IPS-15b (cell line): ENCODE results near the gene ABHD17A.

Experiments
- H3K27me3 ChIP-seq: one replicate; pipeline ENCODE4 v1.6.1; 2013; ENCODE audit warnings: low read length; ENCODE audit not compliant: control insufficient read depth, insufficient read depth
- H3K36me3 ChIP-seq: one replicate; pipeline ENCODE4 v1.6.1; 2013; ENCODE audit warnings: low read length; ENCODE audit not compliant: control insufficient read depth, insufficient read depth
- H3K4me1 ChIP-seq: one replicate; pipeline ENCODE4 v1.6.1; 2013; ENCODE audit warnings: mild to moderate bottlenecking, low read length; ENCODE audit not compliant: control insufficient read depth, insufficient read depth
- H3K4me3 ChIP-seq: one replicate; pipeline ENCODE4 v1.5.1; 2013; ENCODE audit warnings: low read depth, low read length
- H3K9ac ChIP-seq: one replicate; pipeline ENCODE4 v1.6.1; 2013; ENCODE audit warnings: low read depth, mild to moderate bottlenecking, low read length
- H3K9me3 ChIP-seq: one replicate; pipeline ENCODE4 v1.6.1; 2013; ENCODE audit warnings: mild to moderate bottlenecking, low read length; ENCODE audit not compliant: control insufficient read depth, insufficient read depth

The ABHD17A gene

GRCh38 chr19:1853295-1854038 is 31.8 kb downstream of the ABHD17A start:
- Histone ChIP-seq H3K9me3 (no peaks in the 10 kb centered on the region), H3K36me3 (peaks cover 3% of the 10 kb centered on the region), H3K4me1 (peaks cover 5% of the 10 kb centered on the region), H3K4me3 (no peak overlapping the region), H3K27me3 (no peaks in the 10 kb centered on the region), H3K9ac (no peak overlapping the region)

GRCh38 chr19:1852581-1853128 is 32.6 kb downstream of the ABHD17A start:
- Histone ChIP-seq H3K4me3 (no peak overlapping the region), H3K9ac (no peak overlapping the region), H3K4me1 (peaks cover 5% of the 10 kb centered on the region), H3K9me3 (no peaks in the 10 kb centered on the region), H3K36me3 (peaks cover 3% of the 10 kb centered on the region), H3K27me3 (no peaks in the 10 kb centered on the region)

GRCh38 chr19:1851654-1852580 is 33.4 kb downstream of the ABHD17A start:
- Histone ChIP-seq H3K9ac (peak overlapping the region; percentile 47), H3K4me3 (peak overlapping the region; percentile 48), H3K27me3 (no peaks in the 10 kb centered on the region), H3K9me3 (no peaks in the 10 kb centered on the region), H3K4me1 (peaks cover 5% of the 10 kb centered on the region), H3K36me3 (peaks cover 3% of the 10 kb centered on the region)

GRCh38 chr19:1850809-1851653 is 34.3 kb downstream of the ABHD17A start:
- Histone ChIP-seq H3K27me3 (no peaks in the 10 kb centered on the region), H3K9me3 (no peaks in the 10 kb centered on the region), H3K9ac (peak overlapping the region; percentile 47), H3K4me3 (peak overlapping the region; percentile 48), H3K36me3 (peaks cover 3% of the 10 kb centered on the region), H3K4me1 (peaks cover 3% of the 10 kb centered on the region)

GRCh38 chr19:1849886-1850398 is 35.4 kb downstream of the ABHD17A start:
- no peaks in the 10 kb centered on the region for H3K9me3 ChIP-seq
- no peaks in the 10 kb centered on the region for H3K27me3 ChIP-seq
- H3K4me3 ChIP-seq: no peak overlapping the region
- H3K4me1 ChIP-seq: no peaks in the 10 kb centered on the region
- no peak overlapping the region for H3K9ac ChIP-seq
- H3K36me3 ChIP-seq: peaks cover 3% of the 10 kb centered on the region

- Histone ChIP-seq H3K9me3 (no peaks in the 10 kb centered on the region), H3K4me1 (no peaks in the 10 kb centered on the region), H3K36me3 (peaks cover 1% of the 10 kb centered on the region), H3K4me3 (peak overlapping the region; percentile 91), H3K9ac (no peak overlapping the region), H3K27me3 (no peaks in the 10 kb centered on the region)
Measured at GRCh38 chr19:1849132-1849474, 36.2 kb downstream of the ABHD17A start.

GRCh38 chr19:1848399-1849131 is 36.7 kb downstream of the ABHD17A start, which contains the start of gene REXO1:
Gene REXO1 (minus strand): TSS chr19:1848483. CDS start chr19:1848358, 125 bp downstream.
- Histone ChIP-seq H3K9me3 (no peaks in the 10 kb centered on the region), H3K4me3 (peak within 1 kb of the TSS; percentile 91), H3K27me3 (no peaks in the 10 kb centered on the region), H3K4me1 (no peaks in the 10 kb centered on the region), H3K9ac (peak within 1 kb of the TSS; percentile 98), H3K36me3 (no peaks in the 10 kb centered on the region)

- Histone ChIP-seq H3K9me3 (no peaks in the 10 kb centered on the region), H3K9ac (peak overlapping the region; percentile 98), H3K4me1 (no peaks in the 10 kb centered on the region), H3K27me3 (no peaks in the 10 kb centered on the region), H3K36me3 (no peaks in the 10 kb centered on the region), H3K4me3 (peak overlapping the region; percentile 91)
Measured at GRCh38 chr19:1847684-1848398, 37.5 kb downstream of the ABHD17A start.

GRCh38 chr19:1847348-1847683 is 38.0 kb downstream of the ABHD17A start:
- H3K27me3 ChIP-seq: no peaks in the 10 kb centered on the region
- no peaks in the 10 kb centered on the region for H3K4me1 ChIP-seq
- no peaks in the 10 kb centered on the region for H3K36me3 ChIP-seq
- H3K9ac ChIP-seq: peak overlapping the region; percentile 98
- H3K4me3 ChIP-seq: peak overlapping the region; percentile 91
- H3K9me3 ChIP-seq: no peaks in the 10 kb centered on the region

- Histone ChIP-seq H3K36me3 (no peaks in the 10 kb centered on the region), H3K27me3 (no peaks in the 10 kb centered on the region), H3K9me3 (no peaks in the 10 kb centered on the region), H3K9ac (peak overlapping the region; percentile 98), H3K4me3 (peak overlapping the region; percentile 91), H3K4me1 (no peaks in the 10 kb centered on the region)
Measured at GRCh38 chr19:1846517-1847204, 38.6 kb downstream of the ABHD17A start.
